NCI-H2171 (cell line): ENCODE data around the gene FREM1.
A peak's percentile ranks its signal among the peaks of the same experiment; 100 is the strongest.

Source experiments
- DNase-seq: peaks from one replicate; lab custom pipeline; 2025; lab: John Stamatoyannopoulos, UW

Gene FREM1

DNA sequence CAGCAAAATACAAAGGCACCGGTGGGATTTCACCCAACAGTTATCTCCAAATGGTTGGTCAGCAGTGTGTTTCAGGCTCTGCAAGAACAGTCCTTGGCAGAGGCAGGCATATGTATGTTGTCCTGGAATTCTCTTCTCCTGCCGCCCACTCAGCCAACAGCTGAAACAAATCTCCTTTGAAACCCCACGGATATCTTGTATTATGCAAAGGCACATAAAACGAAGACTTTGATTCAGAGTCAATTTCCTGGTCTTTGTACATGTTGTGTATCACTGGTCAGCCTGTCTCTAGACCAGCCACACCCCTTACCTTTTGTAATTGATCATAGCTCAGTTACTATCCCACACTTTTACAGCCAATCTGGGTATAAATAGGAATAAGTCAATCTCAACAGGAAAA is 29.2 kb downstream of the FREM1 start:
- DNase-seq, result no peak

DNA sequence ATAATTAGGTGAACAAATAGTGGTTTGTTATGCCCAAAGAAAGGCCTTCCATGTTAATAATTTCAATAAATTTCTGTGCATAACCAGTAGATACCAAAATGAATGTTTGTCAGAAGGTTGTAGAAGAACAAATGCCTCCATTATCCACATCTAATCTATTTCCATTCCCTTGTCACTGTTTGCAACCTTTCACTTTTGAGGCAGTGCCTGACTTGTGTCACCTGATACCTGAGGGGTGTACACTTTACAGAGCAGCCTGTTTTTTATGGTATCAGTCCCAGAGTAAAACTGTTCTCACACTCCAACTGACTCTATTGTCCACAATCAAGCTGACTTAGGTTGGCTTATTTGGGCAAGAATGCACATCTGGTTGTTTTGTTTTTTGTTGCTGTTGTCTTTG is 40.1 kb downstream of the FREM1 start:
- DNase-seq, result no peak

DNA sequence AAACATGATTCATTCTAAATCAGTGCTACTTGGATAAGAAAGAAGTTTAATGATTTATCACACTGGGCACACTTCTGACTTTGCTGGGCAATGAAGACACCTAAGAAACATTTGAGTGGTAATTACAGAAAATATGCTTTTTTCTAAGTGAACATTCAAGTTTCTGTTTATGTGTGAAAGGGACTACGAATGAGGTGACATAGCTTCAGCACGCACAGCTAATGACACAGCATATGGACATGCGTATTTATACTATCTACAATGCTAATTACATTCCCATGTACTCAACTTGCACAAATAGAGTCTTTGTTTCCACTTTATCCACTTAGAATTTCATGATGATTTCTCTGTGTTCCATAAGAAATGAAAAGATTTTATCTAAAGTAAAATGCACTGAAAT is 40.6 kb downstream of the FREM1 start:
- DNase-seq, result no peak

GRCh38 chr9:14868772-14869583 is 41.2 kb downstream of the FREM1 start:
- DNase-seq, result no peak

- no peak for DNase-seq
Observed at GRCh38 chr9:14868418-14868771, 41.8 kb downstream of the FREM1 start.

DNA sequence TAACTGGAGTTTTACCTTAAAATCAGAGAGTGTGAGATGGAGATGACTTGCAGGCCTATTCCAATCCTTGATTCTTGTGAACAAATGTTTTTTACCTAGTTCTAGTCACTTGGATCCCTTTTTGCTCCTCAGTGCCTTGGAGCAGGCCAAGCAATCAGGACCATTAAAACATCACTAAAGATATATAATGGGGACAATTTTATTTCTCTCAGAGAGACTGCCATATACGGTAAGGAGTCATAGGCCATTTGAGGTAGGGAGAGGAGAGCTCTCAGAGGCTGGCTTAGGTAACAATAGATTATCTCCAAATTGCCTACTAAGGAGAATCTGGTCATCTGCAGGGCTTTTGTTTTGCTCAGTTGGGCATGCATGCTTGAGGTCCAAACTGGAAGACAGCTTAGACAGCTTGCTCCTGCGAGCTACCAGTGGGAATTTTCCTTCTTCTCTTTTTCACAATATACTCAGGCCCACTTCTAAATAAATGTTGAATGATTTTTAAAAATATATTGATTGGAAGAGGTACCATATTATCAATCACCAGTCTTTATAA is 44.0 kb downstream of the FREM1 start:
- no peak for DNase-seq

- DNase-seq, result no peak
Observed at GRCh38 chr9:14864309-14864708, 45.9 kb downstream of the FREM1 start.

DNA sequence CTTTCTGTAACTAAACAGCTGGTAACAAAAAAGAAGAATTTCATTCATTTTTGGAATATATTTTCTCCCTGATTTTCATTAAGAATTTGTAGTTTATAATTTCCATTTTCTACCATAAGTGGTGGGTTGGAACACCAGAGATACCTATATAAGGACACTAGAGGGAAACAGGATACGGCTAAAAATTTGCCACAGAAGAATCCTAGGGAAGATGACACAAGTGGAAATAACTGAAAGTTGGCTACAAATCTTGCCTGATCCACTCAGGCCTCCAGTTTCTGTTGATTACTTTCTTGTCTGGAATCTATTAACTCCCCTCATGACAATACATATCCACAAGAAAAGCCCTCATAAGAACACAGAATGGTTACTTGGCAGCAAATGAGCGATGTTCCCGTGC is 46.8 kb downstream of the FREM1 start:
- DNase-seq, result no peak

DNA sequence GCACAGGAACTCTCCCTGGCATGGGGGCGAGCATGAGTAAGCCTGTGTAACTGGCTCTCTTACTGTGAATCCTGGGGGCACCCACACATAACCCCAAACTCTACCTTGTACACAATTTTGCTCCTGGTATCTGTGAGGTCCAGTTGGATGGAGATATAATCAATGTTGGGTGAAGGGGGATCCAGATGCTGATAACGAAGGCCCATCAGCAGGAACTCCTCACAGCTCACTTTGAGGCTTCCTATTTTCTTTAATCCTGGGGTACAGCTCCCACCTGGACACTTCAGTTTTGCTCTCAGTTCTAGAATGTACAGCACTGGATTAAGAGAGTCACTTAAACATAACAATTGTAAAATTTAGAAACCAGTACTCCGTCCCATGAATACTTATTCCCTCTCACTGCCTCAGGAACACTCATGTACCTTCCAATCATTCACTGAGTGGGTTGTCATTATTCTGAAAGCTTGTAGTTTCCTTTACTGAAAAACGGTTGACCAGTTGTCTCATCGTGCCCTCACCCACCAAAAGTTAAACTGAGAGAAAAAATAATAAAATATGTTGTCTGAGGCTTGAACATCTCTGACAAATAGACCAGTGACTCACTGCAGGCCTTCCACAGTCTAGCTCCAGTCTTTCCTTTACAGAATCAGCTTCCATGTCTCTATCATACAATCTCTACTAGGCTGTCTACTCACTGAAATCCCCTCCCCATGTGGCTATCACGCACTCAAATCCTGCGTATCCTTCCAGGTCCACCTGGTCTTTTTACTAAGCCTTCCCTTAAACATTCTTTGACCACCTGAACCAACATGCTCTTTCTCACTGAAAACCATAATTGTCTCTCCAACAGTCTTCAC is 52.6 kb downstream of the FREM1 start:
- DNase-seq, result no peak

DNA sequence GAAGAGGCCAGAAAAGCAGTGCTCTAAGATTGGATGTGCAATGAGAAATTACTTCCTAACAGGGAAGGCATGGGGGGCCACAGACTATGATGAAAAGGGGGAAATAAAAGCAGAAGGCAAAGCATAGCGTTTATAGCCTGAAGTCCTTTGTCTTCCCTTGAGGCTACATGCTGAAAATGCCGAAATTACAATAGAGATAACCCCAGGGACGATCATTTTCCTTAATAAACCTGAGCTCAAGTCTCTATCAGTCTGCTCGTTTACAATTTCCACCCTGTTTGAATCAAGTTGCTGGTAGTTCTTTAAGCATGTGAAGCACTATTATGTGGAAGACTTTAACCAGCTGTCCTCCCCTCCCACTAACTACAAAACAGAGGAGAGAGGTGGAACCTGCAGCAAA is 60.4 kb downstream of the FREM1 start:
- no peak for DNase-seq

DNA sequence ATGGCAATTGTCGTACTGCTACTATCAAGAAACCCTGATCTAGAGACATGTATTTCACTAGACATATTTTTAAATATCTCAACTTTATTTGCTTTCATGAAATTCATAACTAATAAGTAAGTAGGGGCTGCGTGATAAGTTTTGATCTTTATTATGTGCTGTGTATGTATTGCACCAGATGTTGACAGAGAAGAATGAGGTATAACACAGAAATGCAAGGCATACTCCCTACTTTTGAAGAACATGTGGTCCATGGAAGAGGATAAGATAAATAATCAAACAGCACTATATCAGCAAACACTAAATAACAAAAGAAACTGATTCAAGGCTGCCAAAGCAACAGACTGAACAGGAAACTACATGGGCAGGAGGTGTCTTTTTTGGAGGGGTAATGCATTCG is 60.9 kb downstream of the FREM1 start:
- DNase-seq, result no peak

DNA sequence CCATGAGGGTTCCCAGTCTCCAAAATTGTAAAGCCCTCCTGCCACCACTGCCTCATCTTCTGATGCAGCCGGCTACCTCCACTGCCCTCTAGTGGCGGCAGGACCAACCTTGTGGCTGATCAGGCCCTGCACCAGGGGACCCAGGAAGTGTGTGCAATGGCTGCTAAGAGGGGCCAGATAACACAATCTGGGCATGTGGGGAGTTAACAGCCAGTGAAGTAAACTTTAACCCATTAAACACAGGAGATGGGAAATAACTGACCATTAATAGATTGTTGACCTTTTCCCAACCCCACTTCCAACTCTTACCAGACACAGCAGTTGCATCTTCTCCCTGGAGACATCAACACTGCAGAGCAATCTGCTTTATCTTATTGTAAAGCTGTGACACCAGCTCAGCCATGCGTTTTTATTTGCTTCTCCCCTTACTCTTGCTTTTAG is 63.3 kb downstream of the FREM1 start:
- DNase-seq, result peak; percentile 24

DNA sequence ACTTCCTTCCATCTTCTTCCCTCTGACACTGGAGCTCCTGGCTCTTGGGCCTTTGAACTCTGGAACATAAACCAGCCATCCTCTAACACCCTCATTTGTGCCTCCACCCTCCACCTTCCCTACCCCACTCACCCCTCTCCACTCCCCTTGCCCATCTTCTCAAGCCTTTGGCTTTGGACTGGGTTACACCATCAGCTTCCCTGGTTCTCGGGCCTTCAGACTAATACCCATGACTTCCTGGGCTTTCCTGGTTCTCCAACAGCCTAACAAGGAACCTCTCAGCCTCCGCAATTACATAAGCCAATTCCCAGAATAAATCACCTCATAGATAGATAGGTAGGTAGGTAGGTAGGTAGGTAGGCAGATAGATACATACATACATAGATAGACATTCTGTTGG is 67.1 kb downstream of the FREM1 start:
- no peak for DNase-seq

DNA sequence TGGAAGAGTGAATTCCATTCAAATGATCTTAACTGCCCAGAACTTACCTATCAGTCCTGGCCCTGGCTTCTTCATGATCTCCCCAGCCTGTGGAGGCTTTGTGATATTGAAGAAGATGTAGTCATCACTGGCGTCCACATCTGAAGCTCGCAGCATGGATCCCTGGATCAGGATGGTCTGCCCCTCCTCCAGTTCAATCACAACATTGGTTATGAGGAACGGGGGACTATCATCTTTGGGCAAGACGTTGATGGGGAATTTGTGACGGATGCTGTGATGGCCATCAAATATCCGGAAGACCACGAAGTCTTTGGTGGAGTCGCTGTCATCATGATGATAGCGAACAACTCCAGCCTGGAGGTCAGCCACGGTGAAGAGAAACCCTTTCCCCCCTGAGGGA is 68.0 kb downstream of the FREM1 start:
- no peak for DNase-seq

DNA sequence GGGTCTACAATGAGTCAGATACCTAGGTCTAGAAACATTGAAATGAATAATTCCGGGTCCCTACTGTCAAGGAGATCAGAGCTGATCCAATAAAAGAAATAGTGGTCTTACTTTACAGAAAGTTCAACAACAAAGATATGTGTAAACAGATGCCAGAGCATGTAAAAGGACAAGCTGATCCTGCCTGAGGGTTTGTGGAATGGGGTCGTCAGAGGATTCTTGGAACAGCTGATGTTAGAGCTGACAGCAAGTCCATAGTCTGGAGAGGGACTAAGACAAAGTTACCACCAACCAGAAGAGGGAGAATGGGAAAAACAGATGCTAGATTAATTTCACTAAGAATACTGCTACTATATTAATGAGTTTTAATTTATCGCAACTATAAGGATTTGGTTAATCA is 71.5 kb downstream of the FREM1 start:
- DNase-seq, result no peak

DNA sequence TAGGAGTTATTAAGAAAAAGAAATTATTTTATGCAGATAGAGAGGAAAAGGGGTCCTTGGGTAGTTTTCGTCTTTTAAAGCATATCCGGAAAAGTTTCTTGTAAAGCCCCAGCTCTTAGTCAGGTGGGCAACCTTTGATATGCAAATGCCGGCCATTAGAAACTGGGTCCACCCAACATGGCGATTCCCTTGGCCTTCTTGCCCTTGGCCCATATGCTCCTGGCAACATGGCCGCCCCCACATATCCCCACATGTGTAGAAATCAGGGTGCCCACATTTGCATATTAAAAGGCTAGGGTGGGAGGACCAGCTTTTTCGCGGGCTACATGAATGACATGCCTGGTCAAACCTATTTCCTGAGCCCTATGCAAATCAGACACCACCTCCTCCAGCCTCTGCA is 73.3 kb downstream of the FREM1 start:
- DNase-seq, result no peak

- DNase-seq, result no peak
Observed at GRCh38 chr9:14831661-14832060, 78.6 kb downstream of the FREM1 start.

- DNase-seq, result no peak
Observed at GRCh38 chr9:14831074-14831473, 79.2 kb downstream of the FREM1 start.

- DNase-seq, result no peak
Observed at GRCh38 chr9:14830057-14830456, 80.2 kb downstream of the FREM1 start.

- DNase-seq, result no peak
Observed at GRCh38 chr9:14829204-14829603, 81.0 kb downstream of the FREM1 start.

DNA sequence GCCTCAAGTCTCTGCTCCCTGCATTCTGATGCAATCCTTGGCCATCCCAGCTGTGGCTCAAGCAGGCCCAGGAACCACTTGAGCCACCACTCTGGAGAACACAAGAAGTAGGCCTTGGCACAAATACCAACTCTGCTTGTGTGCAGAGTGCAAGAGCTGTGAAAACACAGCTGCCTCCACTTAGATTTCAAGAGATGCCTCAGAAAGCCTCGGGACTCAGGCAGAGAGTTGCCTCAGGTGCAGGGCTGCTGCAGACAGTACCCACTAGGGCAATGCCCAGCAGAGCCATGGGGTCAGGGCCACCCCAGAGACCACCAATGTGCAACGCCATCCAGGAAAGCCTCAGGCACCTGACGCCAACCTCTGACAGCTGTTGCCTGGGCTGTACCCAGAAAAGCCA is 82.4 kb downstream of the FREM1 start:
- DNase-seq, result no peak

GRCh38 chr9:14824481-14824880 is 85.7 kb downstream of the FREM1 start:
- no peak for DNase-seq

GRCh38 chr9:14823800-14824199 is 86.4 kb downstream of the FREM1 start:
- no peak for DNase-seq
